Measurements from ENCODE around the gene PGGHG. TPM values are rescaled to one million over a fixed set of nuclear protein-coding genes. Genes with fewer than 3 reads are reported as not detected.

The PGGHG gene
- total RNA-seq, 1 donor from 2014 or later: 20.5 TPM

DNA sequence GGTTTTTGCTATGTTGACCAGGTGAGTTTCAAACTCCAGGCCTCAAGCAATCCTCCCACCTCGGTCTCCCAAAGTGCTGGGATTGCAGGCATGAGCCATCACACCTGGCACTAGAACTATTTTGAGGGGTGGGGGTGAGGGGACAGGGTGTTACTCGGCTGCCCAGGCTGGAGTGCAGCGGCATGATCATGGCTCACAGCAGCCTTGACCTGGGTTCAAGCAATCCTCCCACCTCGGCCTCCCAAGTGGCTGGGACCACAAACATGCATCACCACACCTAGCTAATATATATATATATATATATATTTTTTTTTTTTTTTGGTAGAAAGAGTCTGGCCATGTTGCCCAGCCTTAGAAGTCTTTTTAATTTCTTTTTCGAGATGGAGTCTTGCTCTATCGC, 48.8 kb downstream of the PGGHG start:
- peaks cover 65% of the 10 kb centered on the region for H3K4me1 Mint-ChIP-seq
- DNase-seq (ENCODE audit: low spot score): no peak

DNA sequence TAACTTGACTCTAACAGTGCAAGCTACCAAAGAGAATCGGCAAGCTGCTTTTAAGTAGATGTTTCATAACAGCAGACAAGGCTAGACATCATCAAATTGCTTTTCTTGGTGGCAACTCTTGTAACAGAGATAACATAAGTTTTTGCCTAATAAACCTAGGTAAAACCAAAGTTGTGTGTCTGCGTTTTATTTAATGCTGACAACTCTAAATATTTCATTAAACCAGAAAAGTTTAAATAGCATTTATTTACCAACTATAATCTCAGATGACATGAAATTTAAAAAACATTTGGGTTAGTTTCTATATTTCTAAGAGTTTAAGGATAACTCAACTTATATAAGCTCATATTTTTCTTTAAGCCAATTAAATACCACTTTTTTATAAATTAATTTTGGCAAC, 51.0 kb downstream of the PGGHG start:
- peaks cover 43% of the 10 kb centered on the region for H3K4me1 Mint-ChIP-seq
- H4K20me1 ChIP-seq (ENCODE audit: low read depth): no peaks in the 10 kb centered on the region
- no peaks in the 10 kb centered on the region for H3K9me3 ChIP-seq (ENCODE audit: low read depth)
- no peak overlapping the region for H3K4me3 ChIP-seq
- no peaks in the 10 kb centered on the region for H3K79me2 ChIP-seq (ENCODE audit: low read depth)
- TF ChIP-seq EZH2 (IDR thresholded peaks at IDR 0.05) (no peak), EZH2phosphoT487 (IDR thresholded peaks at IDR 0.05) (no peak)
- TF ChIP-seq, protein P1, sequence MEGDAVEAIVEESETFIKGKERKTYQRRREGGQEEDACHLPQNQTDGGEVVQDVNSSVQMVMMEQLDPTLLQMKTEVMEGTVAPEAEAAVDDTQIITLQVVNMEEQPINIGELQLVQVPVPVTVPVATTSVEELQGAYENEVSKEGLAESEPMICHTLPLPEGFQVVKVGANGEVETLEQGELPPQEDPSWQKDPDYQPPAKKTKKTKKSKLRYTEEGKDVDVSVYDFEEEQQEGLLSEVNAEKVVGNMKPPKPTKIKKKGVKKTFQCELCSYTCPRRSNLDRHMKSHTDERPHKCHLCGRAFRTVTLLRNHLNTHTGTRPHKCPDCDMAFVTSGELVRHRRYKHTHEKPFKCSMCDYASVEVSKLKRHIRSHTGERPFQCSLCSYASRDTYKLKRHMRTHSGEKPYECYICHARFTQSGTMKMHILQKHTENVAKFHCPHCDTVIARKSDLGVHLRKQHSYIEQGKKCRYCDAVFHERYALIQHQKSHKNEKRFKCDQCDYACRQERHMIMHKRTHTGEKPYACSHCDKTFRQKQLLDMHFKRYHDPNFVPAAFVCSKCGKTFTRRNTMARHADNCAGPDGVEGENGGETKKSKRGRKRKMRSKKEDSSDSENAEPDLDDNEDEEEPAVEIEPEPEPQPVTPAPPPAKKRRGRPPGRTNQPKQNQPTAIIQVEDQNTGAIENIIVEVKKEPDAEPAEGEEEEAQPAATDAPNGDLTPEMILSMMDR (IDR thresholded peaks at IDR 0.05): no peak
- peaks cover 7% of the 10 kb centered on the region for H3K27me3 Mint-ChIP-seq (ENCODE audit: insufficient read depth, low read depth)
- no peak overlapping the region for H2AFZ ChIP-seq (replicated peaks)
- H3K36me3 Mint-ChIP-seq: no peaks in the 10 kb centered on the region
- H3K27ac ChIP-seq: no peak overlapping the region
- H3K27me3 ChIP-seq: no peaks in the 10 kb centered on the region
- H3K36me3 ChIP-seq: no peaks in the 10 kb centered on the region
- no peak overlapping the region for H3K9ac ChIP-seq
- no peak overlapping the region for H3K4me3 Mint-ChIP-seq
- peaks cover 43% of the 10 kb centered on the region for H3K4me1 ChIP-seq
- H3K27ac Mint-ChIP-seq: no peak overlapping the region
- no peaks in the 10 kb centered on the region for H3K9me3 Mint-ChIP-seq
- H3K4me2 ChIP-seq: no peak overlapping the region
- H3F3A ChIP-seq (ENCODE audit: low read depth): peaks cover 34% of the 10 kb centered on the region
- no peak for DNase-seq (ENCODE audit: low spot score)

More for the DNA sequence above, 48.8 kb downstream of the PGGHG start:
- Mint-ChIP-seq H3K27ac (no peak overlapping the region), H3K36me3 (no peaks in the 10 kb centered on the region), H3K27me3 (ENCODE audit: insufficient read depth, low read depth) (peaks cover 10% of the 10 kb centered on the region), H3K4me3 (no peak overlapping the region), H3K9me3 (peaks cover 5% of the 10 kb centered on the region)
- H2AFZ ChIP-seq (replicated peaks): no peak overlapping the region
- no peak overlapping the region for H3K4me2 ChIP-seq
- H3K4me1 ChIP-seq: peaks cover 60% of the 10 kb centered on the region
- H3K79me2 ChIP-seq (ENCODE audit: low read depth): no peaks in the 10 kb centered on the region
- H3K27me3 ChIP-seq: no peaks in the 10 kb centered on the region
- H3K9ac ChIP-seq: no peak overlapping the region
- H3K4me3 ChIP-seq: no peak overlapping the region
- H4K20me1 ChIP-seq (ENCODE audit: low read depth): no peaks in the 10 kb centered on the region
- peaks cover 47% of the 10 kb centered on the region for H3F3A ChIP-seq (ENCODE audit: low read depth)
- TF ChIP-seq EZH2 (IDR thresholded peaks at IDR 0.05) (no peak), EZH2phosphoT487 (IDR thresholded peaks at IDR 0.05) (no peak)
- TF ChIP-seq, protein P1 (IDR thresholded peaks at IDR 0.05): no peak
- no peaks in the 10 kb centered on the region for H3K36me3 ChIP-seq
- H3K27ac ChIP-seq: no peak overlapping the region
- H3K9me3 ChIP-seq (ENCODE audit: low read depth): no peaks in the 10 kb centered on the region

DNA sequence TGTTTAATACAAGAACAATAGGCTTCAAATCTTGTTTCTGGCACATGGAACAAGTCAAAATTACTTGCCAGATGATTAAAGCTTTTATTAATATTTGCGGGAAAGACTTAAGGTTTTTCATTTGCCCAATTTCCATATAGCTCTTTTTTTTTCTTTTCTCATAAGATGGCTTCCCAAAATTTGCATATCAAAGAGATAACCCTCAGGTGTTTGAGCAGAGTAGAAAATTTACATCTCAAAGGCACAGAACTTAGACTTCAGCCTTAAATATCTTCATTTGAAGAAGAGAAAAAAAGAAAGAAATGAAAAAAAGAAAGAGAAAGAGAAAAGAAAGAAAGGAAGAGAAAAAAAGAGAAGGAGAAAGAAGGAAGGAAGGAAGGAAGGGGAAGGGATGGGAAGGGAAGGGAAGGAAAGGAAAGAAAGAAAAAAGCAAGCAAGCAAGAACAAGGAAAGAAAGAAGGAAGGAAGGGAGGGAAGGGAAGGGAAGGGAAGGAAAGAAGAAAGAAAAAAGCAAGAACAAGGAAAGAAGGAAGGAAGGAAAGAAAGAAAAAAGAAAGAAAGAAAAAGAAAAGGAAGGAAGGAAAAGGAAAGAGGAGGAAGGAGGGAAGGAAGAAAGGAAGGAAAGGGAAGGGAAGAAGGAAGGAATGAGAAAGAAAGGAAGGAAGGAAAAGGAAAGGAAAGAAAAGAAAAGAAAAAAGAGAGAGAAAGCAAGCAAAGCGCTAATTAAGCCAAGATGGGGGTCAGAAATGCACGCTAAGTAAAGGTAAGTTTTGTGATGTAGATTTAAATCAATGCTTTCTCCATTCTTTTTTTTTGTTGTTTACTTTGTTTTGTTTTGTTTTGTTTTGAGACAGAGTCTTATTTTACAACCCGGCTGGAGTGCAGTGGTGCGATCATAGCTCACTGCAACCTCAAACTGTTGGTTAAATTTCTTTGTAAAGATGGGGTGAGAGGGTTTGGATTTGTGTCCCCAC, 51.9 kb downstream of the PGGHG start:
- TF ChIP-seq EZH2phosphoT487 (IDR thresholded peaks at IDR 0.05): no peak
- no peak for TF ChIP-seq EZH2 (IDR thresholded peaks at IDR 0.05)
- TF ChIP-seq, protein P1 (IDR thresholded peaks at IDR 0.05): no peak
- Histone ChIP-seq H3K4me2 (no peak overlapping the region), H3K36me3 (no peaks in the 10 kb centered on the region), H3K9me3 (ENCODE audit: low read depth) (no peaks in the 10 kb centered on the region), H3K4me3 (no peak overlapping the region), H3F3A (ENCODE audit: low read depth) (peaks cover 29% of the 10 kb centered on the region), H3K9ac (no peak overlapping the region), H3K4me1 (peaks cover 34% of the 10 kb centered on the region), H4K20me1 (ENCODE audit: low read depth) (no peaks in the 10 kb centered on the region), H3K27me3 (no peaks in the 10 kb centered on the region), H3K79me2 (ENCODE audit: low read depth) (no peaks in the 10 kb centered on the region), H2AFZ (replicated peaks) (peak overlapping the region; percentile 32), H3K27ac (no peak overlapping the region)
- Mint-ChIP-seq H3K4me3 (no peak overlapping the region), H3K4me1 (peaks cover 36% of the 10 kb centered on the region), H3K36me3 (no peaks in the 10 kb centered on the region), H3K27ac (peak overlapping the region; percentile 44), H3K27me3 (ENCODE audit: insufficient read depth, low read depth) (peaks cover 11% of the 10 kb centered on the region), H3K9me3 (no peaks in the 10 kb centered on the region)
- no peak for DNase-seq (ENCODE audit: low spot score)
